HEK293T (cell line): ENCODE data around the gene LSMEM2.

Source experiments
- CTCF ChIA-PET: fragments of 350-600 bp; formaldehyde crosslinking; extraction: SDS; loops from one replicate; lab custom pipeline; 2021; ENCODE audit warnings: antibody characterized with exemption, inconsistent platforms; lab: Yijun Ruan, JAX
- POLR2A ChIA-PET: fragments of 350-600 bp; formaldehyde crosslinking; extraction: SDS; loops from one replicate; lab custom pipeline; 2020; ENCODE audit warnings: antibody characterized with exemption, inconsistent platforms; lab: Yijun Ruan, JAX
- DNase-seq: peaks from one replicate; pipeline ENCODE4 v3.0.0; 2012; ENCODE audit warnings: mixed read lengths; ENCODE audit errors: extremely low spot score
- ARNT ChIP-seq: fragments of 450-650 bp; IDR thresholded peaks from 2 replicates; pipeline ENCODE4 v1.6.1; 2017; ENCODE audit warnings: mild to moderate bottlenecking
- BHLHE40 ChIP-seq: fragments of 450-650 bp; IDR thresholded peaks from 2 replicates; pipeline ENCODE4 v1.6.1; 2016; ENCODE audit warnings: mild to moderate bottlenecking, moderate library complexity, borderline replicate concordance
- CTBP1 ChIP-seq: fragments of 450-650 bp; IDR thresholded peaks from 2 replicates; pipeline ENCODE4 v1.6.1; 2016; ENCODE audit warnings: borderline replicate concordance
- ELF4 ChIP-seq: fragments of 450-650 bp; IDR thresholded peaks from 2 replicates; pipeline ENCODE4 v1.6.1; 2017; ENCODE audit warnings: antibody characterized with exemption
- FOXA1 ChIP-seq: fragments of 450-650 bp; IDR thresholded peaks from 2 replicates; pipeline ENCODE4 v1.6.1; 2016; ENCODE audit warnings: mild to moderate bottlenecking
- FOXK2 ChIP-seq: fragments of 450-650 bp; IDR thresholded peaks from 2 replicates; pipeline ENCODE4 v1.6.1; 2016; ENCODE audit warnings: mild to moderate bottlenecking
- FOXM1 ChIP-seq: fragments of 450-650 bp; IDR thresholded peaks from 2 replicates; pipeline ENCODE4 v1.6.1; 2017; ENCODE audit warnings: mild to moderate bottlenecking, borderline replicate concordance
- HDGF ChIP-seq: fragments of 450-650 bp; IDR thresholded peaks from 2 replicates; pipeline ENCODE4 v1.6.1; 2017; ENCODE audit warnings: antibody characterized with exemption, borderline replicate concordance
- L3MBTL2 ChIP-seq: fragments of 450-650 bp; conservative IDR thresholded peaks from 2 replicates; pipeline ENCODE4 v1.6.1; 2016; ENCODE audit warnings: mild to moderate bottlenecking
- LEF1 ChIP-seq: fragments of 450-650 bp; IDR thresholded peaks from 2 replicates; pipeline ENCODE4 v1.6.1; 2017; ENCODE audit warnings: mild to moderate bottlenecking, borderline replicate concordance
- NFRKB ChIP-seq: fragments of 450-650 bp; IDR thresholded peaks from 2 replicates; pipeline ENCODE4 v1.6.1; 2016; ENCODE audit warnings: mild to moderate bottlenecking, moderate library complexity
- SP1 ChIP-seq: fragments of 450-650 bp; IDR thresholded peaks from 2 replicates; pipeline ENCODE4 v1.6.1; 2017
- SUZ12 ChIP-seq: fragments of 450-650 bp; IDR thresholded peaks from 2 replicates; pipeline ENCODE4 v1.6.1; 2016; ENCODE audit warnings: mild to moderate bottlenecking
- TARDBP ChIP-seq: fragments of 450-650 bp; IDR thresholded peaks from 2 replicates; pipeline ENCODE4 v1.6.1; 2016
- ZNF384 ChIP-seq: fragments of 450-650 bp; IDR thresholded peaks from 2 replicates; pipeline ENCODE4 v1.6.1; 2016
- TF ChIP-seq, protein P1 (sequence below): fragments of 450-650 bp; IDR thresholded peaks from 2 replicates; pipeline ENCODE4 v1.6.1; 2016

Gene LSMEM2

DNA sequence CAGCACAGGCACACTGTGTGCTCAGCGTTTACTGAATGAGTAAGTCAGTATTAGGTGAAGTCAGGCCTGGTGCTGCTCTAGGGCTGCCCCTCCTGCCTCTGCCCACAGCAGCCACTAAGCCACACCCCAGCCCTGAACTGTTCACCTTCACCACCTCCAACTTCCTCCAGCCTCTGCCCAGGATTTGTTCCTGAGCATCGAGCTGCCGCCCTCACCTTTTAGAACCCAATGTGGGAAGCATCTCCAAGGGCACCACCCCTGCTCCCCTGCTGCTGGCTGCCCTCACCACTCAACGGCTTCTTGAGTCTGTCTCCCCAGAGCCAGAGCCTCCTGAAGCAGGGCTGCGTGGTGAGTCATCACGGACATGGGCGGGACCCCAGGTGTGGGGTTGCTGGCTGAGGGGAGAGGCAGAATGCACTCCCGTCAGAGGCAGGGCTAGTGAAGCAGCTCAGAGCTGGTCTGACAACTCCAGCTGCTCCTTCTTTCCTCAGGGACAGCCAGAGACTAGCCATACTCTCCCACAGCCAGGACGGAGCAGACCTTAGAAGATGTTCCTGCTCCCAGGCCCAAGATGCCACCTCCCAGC, 37.9 kb downstream of the LSMEM2 start:
- no peak for DNase-seq
- ChIA-PET CTCF (no interaction called here), POLR2A (interaction anchor here (0.7 to 2.1 kb wide), 3 partner anchors 12 to 25 kb away, joined by 3 to 7 read pairs (median 4); partner anchors contain the start of genes HYAL3, IFRD2, NAA80 and TUSC2)
- TF ChIP-seq FOXA1 (no peak), TARDBP (no peak), BHLHE40 (no peak), NFRKB (no peak), FOXM1 (no peak), ARNT (no peak), ZNF384 (no peak), LEF1 (no peak), ELF4 (no peak), FOXK2 (no peak)
- TF ChIP-seq, protein P1, sequence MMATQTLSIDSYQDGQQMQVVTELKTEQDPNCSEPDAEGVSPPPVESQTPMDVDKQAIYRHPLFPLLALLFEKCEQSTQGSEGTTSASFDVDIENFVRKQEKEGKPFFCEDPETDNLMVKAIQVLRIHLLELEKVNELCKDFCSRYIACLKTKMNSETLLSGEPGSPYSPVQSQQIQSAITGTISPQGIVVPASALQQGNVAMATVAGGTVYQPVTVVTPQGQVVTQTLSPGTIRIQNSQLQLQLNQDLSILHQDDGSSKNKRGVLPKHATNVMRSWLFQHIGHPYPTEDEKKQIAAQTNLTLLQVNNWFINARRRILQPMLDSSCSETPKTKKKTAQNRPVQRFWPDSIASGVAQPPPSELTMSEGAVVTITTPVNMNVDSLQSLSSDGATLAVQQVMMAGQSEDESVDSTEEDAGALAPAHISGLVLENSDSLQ: no peak

- ChIA-PET POLR2A (interaction anchor here (0.7 to 2.1 kb wide), 5 partner anchors 11 to 25 kb away, joined by 3 to 12 read pairs (median 4); partner anchors contain the start of genes HYAL3, IFRD2, NAA80 and TUSC2), CTCF (no interaction called here)
- no peak for TF ChIP-seq L3MBTL2
- TF ChIP-seq FOXA1: no peak
- no peak for TF ChIP-seq HDGF
- TF ChIP-seq FOXK2: no peak
- TF ChIP-seq, protein P1: no peak
- no peak for TF ChIP-seq TARDBP
- TF ChIP-seq SUZ12: no peak
- no peak for TF ChIP-seq ZNF384
- TF ChIP-seq FOXM1: no peak
- TF ChIP-seq ELF4: no peak
- TF ChIP-seq SP1: no peak
- no peak for TF ChIP-seq NFRKB
- no peak for TF ChIP-seq ARNT
- TF ChIP-seq LEF1: no peak
- TF ChIP-seq CTBP1: no peak
- no peak for TF ChIP-seq BHLHE40
- no peak for DNase-seq
Measured at GRCh38 chr3:50317300-50317699, 38.4 kb downstream of the LSMEM2 start.

DNA sequence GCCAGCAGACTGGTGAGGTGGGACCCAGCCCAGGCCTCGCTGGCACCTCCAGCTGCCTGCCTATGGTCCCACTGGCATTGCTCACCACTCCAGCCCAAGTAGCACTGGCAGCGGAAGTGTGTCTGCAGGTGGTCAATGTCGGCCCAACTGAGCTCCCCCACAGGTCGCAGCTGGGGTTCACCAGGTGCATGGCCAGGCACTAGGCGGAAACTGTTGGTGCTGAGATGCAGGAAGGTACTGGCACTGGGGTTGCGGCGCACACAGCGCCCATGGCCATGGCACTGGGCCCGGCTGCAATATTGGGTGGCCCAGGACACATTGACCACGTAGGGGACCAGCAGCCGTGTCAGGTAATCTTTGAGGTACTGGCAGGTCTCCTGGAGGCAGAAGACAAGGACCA, 39.3 kb downstream of the LSMEM2 start:
- POLR2A ChIA-PET: interaction anchor here (1.3 to 2.1 kb wide), 4 partner anchors 10 to 26 kb away, joined by 3 to 12 read pairs (median 6); partner anchors contain the start of genes HYAL3, IFRD2, NAA80 and TUSC2
- no peak for DNase-seq
- CTCF ChIA-PET: no interaction called here
- TF ChIP-seq FOXA1 (no peak), ZNF384 (no peak), CTBP1 (no peak), BHLHE40 (no peak)
- TF ChIP-seq, protein P1: no peak

GRCh38 chr3:50318615-50319014, 39.7 kb downstream of the LSMEM2 start:
- DNase-seq: no peak

GRCh38 chr3:50319181-50319893, 40.5 kb downstream of the LSMEM2 start:
- DNase-seq: no peak
- CTCF ChIA-PET: no interaction called here
- POLR2A ChIA-PET: interaction anchor here (0.8 to 2.1 kb wide), 5 partner anchors 9 to 27 kb away, joined by 3 to 12 read pairs (median 7); partner anchors contain the start of genes HYAL3, IFRD2, NAA80 and TUSC2
- TF ChIP-seq, protein P1: no peak
- no peak for TF ChIP-seq ZNF384

More at GRCh38 chr3:50318615-50319014, 39.7 kb downstream of the LSMEM2 start:
- ChIA-PET CTCF (no interaction called here), POLR2A (interaction anchor here (1.2 to 2.1 kb wide), 4 partner anchors 9 to 27 kb away, joined by 3 to 12 read pairs (median 6); partner anchors contain the start of genes HYAL3, IFRD2, NAA80 and TUSC2)
- no peak for TF ChIP-seq ARNT
- TF ChIP-seq SUZ12: no peak
- no peak for TF ChIP-seq SP1
